Panc1 (cell line): Measurements from ENCODE around the gene CLIC6. TPM values are rescaled to one million over a fixed set of nuclear protein-coding genes. Genes with fewer than 3 reads are reported as not detected.

Experiments
- ATAC-seq: fragments of 200-7000 bp; cut with Tn5 transposase; 2 replicates; pipeline ENCODE4 v1.9.1; 2020; ENCODE audit warnings: mild to moderate bottlenecking, moderate library complexity
- BruUV-seq: library from RNA; stranded (reverse); fragments of 400-500 nt; replicated peaks from 2 replicates; lab custom pipeline; 2021; lab: Mats Ljungman, UMichigan
- CTCF ChIA-PET: fragments of 300-600 bp; sonication (Branson Sonifier 250); formaldehyde crosslinking; loops from one replicate; lab custom pipeline; 2022; ENCODE audit warnings: antibody characterized with exemption; lab: Charles Lee
- POLR2A ChIA-PET: fragments of 300-600 bp; sonication (Branson Sonifier 250); formaldehyde crosslinking; loops from one replicate; lab custom pipeline; 2022; ENCODE audit warnings: antibody characterized with exemption; lab: Charles Lee
- DNase-seq: peaks from one replicate; pipeline ENCODE4 v3.0.0-alpha.2; 2010; ENCODE audit warnings: low read depth, low spot score
- H3K27ac ChIP-seq: 2 replicates; pipeline ENCODE4 v1.5.1; 2011; ENCODE audit warnings: mild to moderate bottlenecking, low read length, inconsistent platforms
- H3K27me3 ChIP-seq: fragments of 200-500 bp; sonication (Bioruptor generic); 2 replicates; pipeline ENCODE4 v1.6.0; 2014; ENCODE audit warnings: low read length, inconsistent platforms; ENCODE audit not compliant: control insufficient read depth, insufficient read depth
- H3K36me3 ChIP-seq: fragments of 200-500 bp; sonication (Bioruptor generic); 2 replicates; pipeline ENCODE4 v1.5.1; 2014; ENCODE audit warnings: inconsistent platforms, mild to moderate bottlenecking, low read length, moderate library complexity; ENCODE audit not compliant: control insufficient read depth, insufficient read depth
- H3K4me1 ChIP-seq: 2 replicates; pipeline ENCODE4 v1.5.1; 2011; ENCODE audit warnings: inconsistent platforms, mild to moderate bottlenecking, low read length, moderate library complexity; ENCODE audit not compliant: control insufficient read depth, insufficient read depth
- H3K4me3 ChIP-seq, 2 experiments: 2 replicates each; pipeline ENCODE4 v1.5.1; 2011 to 2012; ENCODE audit warnings: low read depth in 2 of 2, low read length in 2 of 2, mild to moderate bottlenecking in 2 of 2, inconsistent platforms in 1 of 2, moderate library complexity in 1 of 2
- H3K9me3 ChIP-seq: fragments of 200-500 bp; sonication (Bioruptor generic); 2 replicates; pipeline ENCODE4 v1.5.1; 2014; ENCODE audit warnings: low read depth, mild to moderate bottlenecking, inconsistent platforms, low read length, moderate library complexity; ENCODE audit not compliant: control insufficient read depth, insufficient read depth
- POLR2AphosphoS5 ChIP-seq: IDR thresholded peaks from 2 replicates; pipeline ENCODE4 v1.6.1; 2012; ENCODE audit warnings: mild to moderate bottlenecking, low read depth, low read length, moderate library complexity
- SIN3A ChIP-seq: IDR thresholded peaks from 2 replicates; pipeline ENCODE4 v1.6.1; 2012; ENCODE audit warnings: low read depth, mild to moderate bottlenecking, low read length, moderate library complexity, borderline replicate concordance; ENCODE audit not compliant: insufficient read depth
- TCF7L2 ChIP-seq: IDR thresholded peaks from 2 replicates; pipeline ENCODE4 v1.6.1; 2011; ENCODE audit warnings: mild to moderate bottlenecking, low read depth, low read length, inconsistent platforms
- in situ Hi-C: cut with HindIII; loops from 2 replicates; pipeline ENCODE4 v1.10.0; 2016; ENCODE audit warnings: low sequenced_read_pairs, low pct_unique_long_range_greater_than_20kb
- intact Hi-C: fragments of 100-400 bp; cut with micrococcal nuclease; formaldehyde crosslinking; loops from one replicate; pipeline ENCODE4 v1.10.0; 2022; ENCODE audit not compliant: unreplicated experiment
- total RNA-seq: library from RNA; stranded (reverse); gene quantifications from one replicate; pipeline ENCODE4 v1.2.1, GENCODE V29; 2021; ENCODE audit not compliant: unreplicated experiment
- TF ChIP-seq, protein P1 (sequence below), 2 experiments: IDR thresholded peaks; 2 replicates each; pipeline ENCODE4 v1.6.1; 2011 to 2012; ENCODE audit warnings: low read depth in 2 of 2, control low read depth in 1 of 2, low read length in 1 of 2, mild to moderate bottlenecking in 1 of 2, moderate library complexity in 1 of 2; ENCODE audit not compliant: insufficient read depth in 1 of 2
- TF ChIP-seq, protein P2 (sequence below): fragments of 450-650 bp; IDR thresholded peaks from 2 replicates; pipeline ENCODE4 v1.5.1; 2017; ENCODE audit warnings: mild to moderate bottlenecking

Gene CLIC6
- total RNA-seq, 1 experiment from 2014 or later, result 0.05 TPM

DNA sequence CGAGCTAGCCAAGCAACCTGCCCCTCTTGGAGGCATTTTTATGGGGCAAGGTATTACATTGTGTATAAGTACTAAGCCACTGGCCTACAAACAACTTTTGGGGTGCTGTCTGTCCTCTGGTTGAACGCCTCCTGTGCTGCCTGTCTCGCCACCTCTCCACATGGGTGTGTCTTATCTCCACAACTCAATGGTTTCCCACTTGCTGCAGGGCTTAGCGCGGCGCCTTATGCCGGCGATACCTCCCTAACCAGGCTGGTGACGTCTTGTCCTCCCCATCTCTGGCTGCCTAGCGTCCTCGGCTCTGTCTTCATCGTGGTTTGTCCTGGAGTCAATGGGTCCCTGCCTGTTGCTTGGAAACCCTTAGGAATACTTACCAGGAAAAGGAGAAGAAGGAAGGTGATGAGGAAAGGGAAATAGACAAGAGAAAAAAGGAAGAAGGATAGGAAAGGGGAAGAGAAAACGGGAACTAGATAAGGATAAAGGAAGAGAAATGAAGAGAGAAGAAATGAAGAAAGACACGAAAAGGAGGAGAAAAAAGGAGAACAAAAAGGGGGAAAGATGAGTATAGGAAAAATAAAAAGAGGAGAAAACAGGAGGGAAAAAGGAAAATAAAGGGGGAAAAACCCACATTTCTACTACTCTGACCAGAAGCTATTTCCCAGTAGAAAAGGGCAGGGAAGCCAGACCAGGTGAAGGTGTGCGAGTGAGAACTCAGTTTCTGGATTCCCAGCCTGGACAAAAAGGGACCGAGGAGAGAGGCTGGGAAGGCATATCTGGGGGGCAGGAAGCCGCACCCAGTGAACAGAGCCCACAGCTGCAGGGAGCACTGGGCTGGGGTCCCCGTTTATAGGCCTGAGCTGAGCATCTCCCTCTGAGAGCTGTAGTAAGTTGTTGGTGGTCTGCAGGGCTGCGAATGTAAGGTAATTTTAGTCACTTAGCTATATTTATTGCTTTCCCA, 86.2 kb downstream of the CLIC6 start:
- TF ChIP-seq, protein P1, sequence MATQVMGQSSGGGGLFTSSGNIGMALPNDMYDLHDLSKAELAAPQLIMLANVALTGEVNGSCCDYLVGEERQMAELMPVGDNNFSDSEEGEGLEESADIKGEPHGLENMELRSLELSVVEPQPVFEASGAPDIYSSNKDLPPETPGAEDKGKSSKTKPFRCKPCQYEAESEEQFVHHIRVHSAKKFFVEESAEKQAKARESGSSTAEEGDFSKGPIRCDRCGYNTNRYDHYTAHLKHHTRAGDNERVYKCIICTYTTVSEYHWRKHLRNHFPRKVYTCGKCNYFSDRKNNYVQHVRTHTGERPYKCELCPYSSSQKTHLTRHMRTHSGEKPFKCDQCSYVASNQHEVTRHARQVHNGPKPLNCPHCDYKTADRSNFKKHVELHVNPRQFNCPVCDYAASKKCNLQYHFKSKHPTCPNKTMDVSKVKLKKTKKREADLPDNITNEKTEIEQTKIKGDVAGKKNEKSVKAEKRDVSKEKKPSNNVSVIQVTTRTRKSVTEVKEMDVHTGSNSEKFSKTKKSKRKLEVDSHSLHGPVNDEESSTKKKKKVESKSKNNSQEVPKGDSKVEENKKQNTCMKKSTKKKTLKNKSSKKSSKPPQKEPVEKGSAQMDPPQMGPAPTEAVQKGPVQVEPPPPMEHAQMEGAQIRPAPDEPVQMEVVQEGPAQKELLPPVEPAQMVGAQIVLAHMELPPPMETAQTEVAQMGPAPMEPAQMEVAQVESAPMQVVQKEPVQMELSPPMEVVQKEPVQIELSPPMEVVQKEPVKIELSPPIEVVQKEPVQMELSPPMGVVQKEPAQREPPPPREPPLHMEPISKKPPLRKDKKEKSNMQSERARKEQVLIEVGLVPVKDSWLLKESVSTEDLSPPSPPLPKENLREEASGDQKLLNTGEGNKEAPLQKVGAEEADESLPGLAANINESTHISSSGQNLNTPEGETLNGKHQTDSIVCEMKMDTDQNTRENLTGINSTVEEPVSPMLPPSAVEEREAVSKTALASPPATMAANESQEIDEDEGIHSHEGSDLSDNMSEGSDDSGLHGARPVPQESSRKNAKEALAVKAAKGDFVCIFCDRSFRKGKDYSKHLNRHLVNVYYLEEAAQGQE (IDR thresholded peaks at IDR 0.05; ENCODE audit: insufficient read depth in 1 of 2, low read depth in 2 of 2, low read length in 1 of 2), result no peak
- TF ChIP-seq POLR2AphosphoS5 (no peak), SIN3A (no peak), TCF7L2 (no peak)
- TF ChIP-seq, protein P2, sequence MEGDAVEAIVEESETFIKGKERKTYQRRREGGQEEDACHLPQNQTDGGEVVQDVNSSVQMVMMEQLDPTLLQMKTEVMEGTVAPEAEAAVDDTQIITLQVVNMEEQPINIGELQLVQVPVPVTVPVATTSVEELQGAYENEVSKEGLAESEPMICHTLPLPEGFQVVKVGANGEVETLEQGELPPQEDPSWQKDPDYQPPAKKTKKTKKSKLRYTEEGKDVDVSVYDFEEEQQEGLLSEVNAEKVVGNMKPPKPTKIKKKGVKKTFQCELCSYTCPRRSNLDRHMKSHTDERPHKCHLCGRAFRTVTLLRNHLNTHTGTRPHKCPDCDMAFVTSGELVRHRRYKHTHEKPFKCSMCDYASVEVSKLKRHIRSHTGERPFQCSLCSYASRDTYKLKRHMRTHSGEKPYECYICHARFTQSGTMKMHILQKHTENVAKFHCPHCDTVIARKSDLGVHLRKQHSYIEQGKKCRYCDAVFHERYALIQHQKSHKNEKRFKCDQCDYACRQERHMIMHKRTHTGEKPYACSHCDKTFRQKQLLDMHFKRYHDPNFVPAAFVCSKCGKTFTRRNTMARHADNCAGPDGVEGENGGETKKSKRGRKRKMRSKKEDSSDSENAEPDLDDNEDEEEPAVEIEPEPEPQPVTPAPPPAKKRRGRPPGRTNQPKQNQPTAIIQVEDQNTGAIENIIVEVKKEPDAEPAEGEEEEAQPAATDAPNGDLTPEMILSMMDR, result no peak
- intact Hi-C loops (no loop called here), in situ Hi-C loops (no loop called here)
- Histone ChIP-seq H3K4me3 (no peak overlapping the region), H3K36me3 (no peaks in the 10 kb centered on the region), H3K27me3 (no peaks in the 10 kb centered on the region), H3K27ac (no peak overlapping the region), H3K4me1 (no peaks in the 10 kb centered on the region), H3K9me3 (no peaks in the 10 kb centered on the region)
- no peak for DNase-seq
- no peak for ATAC-seq
- POLR2A ChIA-PET, result no interaction called here
- CTCF ChIA-PET, result interaction anchor here (0.6 kb wide), 1 partner anchor 348 kb away, joined by 5 read pairs; no protein-coding TSS in a partner anchor
- BruUV-seq, result no TSS peak

DNA sequence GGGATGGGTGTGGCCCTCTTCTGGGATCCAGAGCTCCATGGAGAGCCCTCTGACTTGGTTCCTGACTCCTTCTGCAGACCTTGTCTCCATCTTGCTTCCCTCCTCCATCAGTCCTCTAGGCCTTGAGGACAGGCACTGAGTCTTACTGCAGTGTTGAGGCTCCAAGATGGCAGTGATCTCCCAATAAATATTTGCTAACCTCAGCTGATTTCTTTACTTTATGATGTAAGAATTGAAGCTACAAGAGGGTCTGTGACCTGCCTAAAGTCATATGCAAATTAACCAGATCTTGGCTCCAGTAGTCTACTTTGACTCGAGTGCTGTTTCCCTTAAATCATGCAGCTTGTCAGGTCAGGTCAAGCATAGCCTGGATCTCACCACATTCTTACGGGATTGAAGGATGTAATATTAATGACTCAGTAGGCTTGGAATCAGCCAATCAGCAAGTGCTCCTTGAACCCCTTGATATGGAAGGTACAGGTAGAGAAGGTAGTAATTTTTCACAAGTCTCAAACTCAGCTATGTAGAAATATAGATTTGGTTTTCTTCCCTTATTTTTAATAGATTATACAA, 93.0 kb downstream of the CLIC6 start:
- in situ Hi-C loops (no loop called here), intact Hi-C loops (no loop called here)
- Histone ChIP-seq H3K27me3 (no peaks in the 10 kb centered on the region), H3K27ac (no peak overlapping the region), H3K9me3 (no peaks in the 10 kb centered on the region), H3K4me1 (no peaks in the 10 kb centered on the region), H3K36me3 (no peaks in the 10 kb centered on the region), H3K4me3 (no peak overlapping the region)
- ATAC-seq (no peak), DNase-seq (no peak)
- CTCF ChIA-PET, result no interaction called here
- TF ChIP-seq POLR2AphosphoS5 (no peak), TCF7L2 (no peak), SIN3A (no peak)
- TF ChIP-seq, protein P2, result no peak
- TF ChIP-seq, protein P1 (IDR thresholded peaks at IDR 0.05; ENCODE audit: insufficient read depth in 1 of 2, low read depth in 2 of 2, low read length in 1 of 2), result no peak
- no TSS peak for BruUV-seq
- POLR2A ChIA-PET, result no interaction called here
